Activated CD4-positive, alpha-beta T cell treated with anti-CD3 and anti-CD28 coated beads, Interleukin-2, amount 10 ng/mL, durations not matched to agents 7 days and 5 days (primary cell): Measurements from ENCODE around the gene TBC1D2. TPM values are rescaled to one million over a fixed set of nuclear protein-coding genes. Genes with fewer than 3 reads are reported as not detected.

ENCODE experiments used
- CTCF ChIA-PET: fragments of 350-600 bp; sonication (Branson Sonifier 250); formaldehyde crosslinking; loops from one replicate; lab custom pipeline; 2021; ENCODE audit warnings: antibody characterized with exemption; lab: Charles Lee
- POLR2A ChIA-PET: fragments of 350-600 bp; sonication (Branson Sonifier 250); formaldehyde crosslinking; loops from one replicate; lab custom pipeline; 2021; ENCODE audit warnings: antibody characterized with exemption; lab: Charles Lee
- DNase-seq: peaks from one replicate; pipeline ENCODE4 v3.0.0-alpha.2; 2020
- H3K27ac Mint-ChIP-seq: one replicate; pipeline ENCODE4 v1.8.0; 2021; ENCODE audit warnings: mild to moderate bottlenecking, moderate library complexity, mixed read lengths
- H3K27me3 Mint-ChIP-seq: one replicate; pipeline ENCODE4 v1.8.0; 2021; ENCODE audit warnings: mixed read lengths
- H3K36me3 Mint-ChIP-seq: one replicate; pipeline ENCODE4 v1.8.0; 2021; ENCODE audit warnings: low read depth, mixed read lengths
- H3K4me1 Mint-ChIP-seq: one replicate; pipeline ENCODE4 v1.8.0; 2021; ENCODE audit warnings: mixed read lengths
- H3K4me3 Mint-ChIP-seq: one replicate; pipeline ENCODE4 v1.8.0; 2021; ENCODE audit warnings: mild to moderate bottlenecking, moderate library complexity, mixed read lengths
- H3K9me3 Mint-ChIP-seq: one replicate; pipeline ENCODE4 v1.8.0; 2021; ENCODE audit warnings: mixed read lengths
- total RNA-seq, 2 experiments: library from RNA; stranded (reverse); gene quantifications; one replicate each; pipeline ENCODE4 v1.2.3, GENCODE V29; 2021

TBC1D2 gene
- total RNA-seq, 2 experiments from 2014 or later, result 8.3 to 8.7 TPM

DNA sequence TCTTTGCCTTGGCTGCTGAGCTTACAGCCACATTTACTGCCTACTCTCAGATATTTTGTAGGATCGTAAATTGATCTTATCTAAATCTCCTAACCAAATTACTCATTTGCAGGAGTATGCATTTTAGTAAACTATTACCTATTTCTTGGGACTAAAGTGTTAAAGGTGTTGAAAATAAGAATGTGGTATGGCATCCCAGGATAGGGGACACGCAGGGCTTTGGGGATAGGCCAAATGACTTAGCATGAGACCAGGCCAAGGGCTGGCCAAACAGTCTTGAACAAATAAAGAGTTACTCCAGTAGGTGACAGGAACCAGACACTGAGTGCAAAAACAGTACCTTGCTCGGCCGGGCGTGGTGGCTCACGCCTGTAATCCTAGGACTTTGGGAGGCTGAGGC is 25.1 kb downstream of the TBC1D2 start:
- no peaks in the 10 kb centered on the region for H3K9me3 Mint-ChIP-seq
- H3K27ac Mint-ChIP-seq, result no peak overlapping the region
- no peak for DNase-seq
- H3K36me3 Mint-ChIP-seq, result peaks cover 2% of the 10 kb centered on the region
- ChIA-PET CTCF (interaction anchor here (1.3 to 1.4 kb wide), 2 partner anchors 11 kb away, joined by 3 to 4 read pairs; no protein-coding TSS in a partner anchor), POLR2A (no interaction called here)
- H3K27me3 Mint-ChIP-seq, result no peaks in the 10 kb centered on the region
- no peak overlapping the region for H3K4me3 Mint-ChIP-seq
- no peaks in the 10 kb centered on the region for H3K4me1 Mint-ChIP-seq

DNA sequence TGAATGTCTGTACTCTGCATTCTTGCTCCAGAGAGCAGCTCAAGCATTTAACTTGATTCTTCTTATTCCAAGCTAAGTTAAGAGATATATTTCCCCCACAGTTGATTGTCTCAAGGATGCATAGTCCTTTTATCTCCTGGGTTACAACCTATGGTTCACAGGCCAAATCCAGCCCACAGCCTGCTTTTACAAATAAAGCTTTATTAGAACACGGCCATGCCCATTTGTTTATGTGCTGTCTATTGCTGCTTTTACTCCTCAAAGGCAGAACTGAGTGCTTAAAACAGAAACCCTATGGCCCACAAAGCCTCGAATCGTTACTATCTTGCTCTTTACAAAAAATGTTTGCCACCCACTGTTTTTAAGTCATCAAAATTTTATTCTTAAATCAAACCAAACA is 25.8 kb downstream of the TBC1D2 start:
- no peak for DNase-seq
- H3K36me3 Mint-ChIP-seq, result peaks cover 2% of the 10 kb centered on the region
- ChIA-PET CTCF (interaction anchor here (1.3 kb wide), 1 partner anchor 11 kb away, joined by 3 read pairs; no protein-coding TSS in a partner anchor), POLR2A (no interaction called here)
- H3K9me3 Mint-ChIP-seq, result no peaks in the 10 kb centered on the region
- H3K27ac Mint-ChIP-seq, result no peak overlapping the region
- no peaks in the 10 kb centered on the region for H3K4me1 Mint-ChIP-seq
- H3K4me3 Mint-ChIP-seq, result no peak overlapping the region
- no peaks in the 10 kb centered on the region for H3K27me3 Mint-ChIP-seq

DNA sequence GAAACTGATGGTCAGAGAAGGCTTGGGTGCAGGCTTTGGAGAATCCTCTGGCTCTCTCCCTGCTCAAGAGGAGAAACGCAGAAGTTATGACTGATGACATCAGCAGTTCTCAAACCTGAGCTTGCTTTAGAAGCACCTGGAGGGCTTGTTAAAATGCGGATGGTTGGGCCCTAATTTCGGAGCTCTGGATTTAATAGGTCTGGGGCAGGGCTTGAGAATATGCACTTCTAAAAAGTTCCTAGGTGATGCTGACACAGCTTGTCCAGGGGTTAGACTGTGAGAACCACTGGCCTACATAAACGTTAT is 26.4 kb downstream of the TBC1D2 start:
- Mint-ChIP-seq H3K27me3 (no peaks in the 10 kb centered on the region), H3K9me3 (no peaks in the 10 kb centered on the region), H3K4me1 (no peaks in the 10 kb centered on the region)

DNA sequence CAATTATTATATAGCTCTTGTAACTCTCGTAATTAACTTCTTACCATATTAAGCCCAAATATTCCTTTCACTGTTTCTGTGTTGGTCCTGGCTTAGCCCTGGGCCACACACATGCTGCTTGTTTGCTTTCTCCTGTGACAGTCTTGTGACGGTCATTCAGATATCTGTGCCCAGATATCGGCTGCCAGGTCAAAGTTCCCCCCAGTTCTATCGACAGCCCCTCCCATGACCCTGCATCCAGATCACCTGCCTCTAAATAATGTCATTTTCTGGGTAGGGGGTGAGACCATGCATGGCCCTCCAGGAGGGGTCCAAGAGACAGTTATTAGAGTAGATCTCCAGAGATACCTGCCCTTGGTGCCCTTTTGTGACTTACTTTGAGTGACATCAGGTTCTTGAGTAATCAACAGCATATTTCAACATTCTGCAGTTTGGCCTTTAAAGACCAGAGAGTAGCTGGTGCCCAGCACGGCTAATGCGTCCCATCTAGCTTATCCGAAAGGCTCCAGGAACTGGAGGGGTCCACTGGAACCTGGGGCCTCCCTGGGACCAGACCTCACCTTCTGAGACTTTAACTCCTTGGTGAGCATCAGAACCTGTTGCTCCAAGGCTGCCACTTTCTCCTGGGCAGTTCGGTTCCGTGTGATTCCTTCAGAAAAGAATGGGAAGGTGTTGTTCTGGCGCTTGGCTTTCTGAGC is 26.9 kb downstream of the TBC1D2 start:
- Mint-ChIP-seq H3K27me3 (no peaks in the 10 kb centered on the region), H3K36me3 (peaks cover 2% of the 10 kb centered on the region)
- POLR2A ChIA-PET, result no interaction called here

More for the DNA sequence above, 26.4 kb downstream of the TBC1D2 start:
- DNase-seq, result no peak
- Mint-ChIP-seq H3K36me3 (peaks cover 2% of the 10 kb centered on the region), H3K27ac (no peak overlapping the region), H3K4me3 (no peak overlapping the region)
- ChIA-PET CTCF (interaction anchor here (0.7 to 1.3 kb wide), 2 partner anchors 10 to 19 kb away, joined by 3 read pairs; no protein-coding TSS in a partner anchor), POLR2A (no interaction called here)

DNA sequence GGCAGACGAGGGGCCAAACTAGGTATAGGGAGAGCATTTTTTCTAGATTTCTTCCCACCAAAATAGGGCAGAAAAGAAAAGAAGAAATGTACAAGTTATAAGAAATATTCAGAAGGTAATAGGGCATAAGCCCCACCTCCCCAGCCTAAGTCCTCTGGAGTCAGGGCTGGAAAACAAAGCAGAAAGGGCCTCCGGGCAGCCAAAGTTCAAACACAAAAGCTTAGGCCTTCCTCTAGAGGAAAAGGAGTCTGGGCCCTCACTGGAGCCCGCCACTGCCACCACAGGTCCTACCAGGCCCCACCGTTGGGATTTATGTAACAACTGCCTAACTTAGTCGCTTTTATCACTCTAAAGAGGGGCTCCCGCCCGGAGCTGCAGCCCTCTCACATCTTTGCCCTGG is 27.6 kb downstream of the TBC1D2 start:
- Mint-ChIP-seq H3K9me3 (no peaks in the 10 kb centered on the region), H3K4me3 (no peak overlapping the region), H3K4me1 (peaks cover 5% of the 10 kb centered on the region), H3K27me3 (no peaks in the 10 kb centered on the region), H3K27ac (no peak overlapping the region), H3K36me3 (peaks cover 2% of the 10 kb centered on the region)
- no peak for DNase-seq
- ChIA-PET CTCF (interaction anchor here (1.1 kb wide), 1 partner anchor 11 kb away, joined by 3 read pairs; no protein-coding TSS in a partner anchor), POLR2A (no interaction called here)

More for the DNA sequence above, 26.9 kb downstream of the TBC1D2 start:
- no peak for DNase-seq
- no peaks in the 10 kb centered on the region for H3K9me3 Mint-ChIP-seq
- CTCF ChIA-PET, result interaction anchor here (0.7 kb wide), 1 partner anchor 19 kb away, joined by 3 read pairs; no protein-coding TSS in a partner anchor
- H3K27ac Mint-ChIP-seq, result no peak overlapping the region
- H3K4me3 Mint-ChIP-seq, result no peak overlapping the region
- H3K4me1 Mint-ChIP-seq, result no peaks in the 10 kb centered on the region

DNA sequence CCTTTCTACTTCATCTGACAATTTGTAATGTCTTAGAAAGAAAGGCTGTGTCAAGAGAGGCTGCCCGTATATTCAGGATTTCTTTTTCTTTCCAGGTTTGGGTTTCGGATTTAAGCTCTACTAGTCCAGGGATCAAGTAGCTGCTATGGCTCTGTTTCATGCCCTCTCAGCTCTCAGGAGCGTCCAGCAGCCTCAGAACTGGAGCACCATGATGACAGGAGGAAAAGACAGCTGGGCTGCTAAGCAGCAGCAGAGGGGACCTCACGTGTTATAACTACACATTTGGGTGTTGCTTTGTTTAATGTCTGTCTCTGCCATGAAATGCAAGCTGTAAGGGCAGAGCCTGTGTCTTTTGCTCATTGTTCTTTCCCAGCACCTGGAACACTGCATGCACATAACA is 28.5 kb downstream of the TBC1D2 start:
- DNase-seq, result no peak
- ChIA-PET CTCF (interaction anchor here (1.1 kb wide), 1 partner anchor 12 kb away, joined by 3 read pairs; no protein-coding TSS in a partner anchor), POLR2A (no interaction called here)
- H3K4me1 Mint-ChIP-seq, result peaks cover 6% of the 10 kb centered on the region
- no peaks in the 10 kb centered on the region for H3K27me3 Mint-ChIP-seq
- H3K9me3 Mint-ChIP-seq, result no peaks in the 10 kb centered on the region
- H3K4me3 Mint-ChIP-seq, result no peak overlapping the region
- peaks cover 2% of the 10 kb centered on the region for H3K36me3 Mint-ChIP-seq
- H3K27ac Mint-ChIP-seq, result no peak overlapping the region

DNA sequence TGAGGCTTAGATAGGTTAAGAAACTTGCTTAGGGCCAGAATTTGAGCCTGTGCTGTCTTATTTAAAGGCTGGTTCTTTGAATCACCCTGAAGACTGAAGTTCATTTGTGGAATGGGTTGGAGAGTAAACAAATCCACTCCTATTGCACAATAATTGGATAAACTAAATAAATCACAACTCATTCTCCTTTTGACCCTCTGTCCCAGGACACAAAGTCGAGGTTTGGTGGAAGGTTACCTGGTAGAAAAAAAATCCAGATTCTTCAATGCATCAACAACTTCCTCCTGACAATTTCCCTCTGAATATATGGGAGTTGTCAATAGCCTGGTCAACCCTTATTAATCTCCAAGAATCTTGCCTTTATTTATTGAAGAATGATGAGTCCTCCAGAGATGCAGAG is 28.9 kb downstream of the TBC1D2 start:
- no peaks in the 10 kb centered on the region for H3K36me3 Mint-ChIP-seq
- no peaks in the 10 kb centered on the region for H3K9me3 Mint-ChIP-seq
- POLR2A ChIA-PET, result no interaction called here
- CTCF ChIA-PET, result no interaction called here
- H3K27me3 Mint-ChIP-seq, result no peaks in the 10 kb centered on the region
- peaks cover 6% of the 10 kb centered on the region for H3K4me1 Mint-ChIP-seq
- no peak overlapping the region for H3K27ac Mint-ChIP-seq
- no peak overlapping the region for H3K4me3 Mint-ChIP-seq
- no peak for DNase-seq

DNA sequence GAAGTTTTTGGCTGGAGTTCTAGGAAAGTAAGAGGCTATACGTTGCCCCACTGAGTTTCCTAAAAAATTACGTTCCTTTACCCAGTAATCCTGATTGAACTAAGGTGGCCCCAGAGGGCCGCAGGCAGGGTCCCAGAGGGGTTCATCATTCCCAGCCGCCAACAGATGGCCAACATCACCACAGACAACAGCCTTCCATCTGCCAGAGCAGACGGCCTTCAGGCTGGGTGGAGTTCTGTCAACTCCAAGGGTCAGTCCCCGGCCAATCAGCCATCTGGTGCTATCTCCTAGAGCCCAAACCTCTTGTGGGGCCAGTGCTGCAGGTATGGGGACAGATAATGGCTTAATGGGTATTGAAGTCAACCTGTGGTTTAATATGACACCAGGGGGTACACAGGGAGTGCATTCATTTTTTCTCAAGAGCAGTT is 30.4 kb downstream of the TBC1D2 start:
- DNase-seq, result no peak
- Mint-ChIP-seq H3K9me3 (no peaks in the 10 kb centered on the region), H3K27me3 (no peaks in the 10 kb centered on the region), H3K36me3 (no peaks in the 10 kb centered on the region), H3K27ac (no peak overlapping the region), H3K4me1 (peaks cover 6% of the 10 kb centered on the region), H3K4me3 (no peak overlapping the region)
- POLR2A ChIA-PET, result no interaction called here
- CTCF ChIA-PET, result no interaction called here

DNA sequence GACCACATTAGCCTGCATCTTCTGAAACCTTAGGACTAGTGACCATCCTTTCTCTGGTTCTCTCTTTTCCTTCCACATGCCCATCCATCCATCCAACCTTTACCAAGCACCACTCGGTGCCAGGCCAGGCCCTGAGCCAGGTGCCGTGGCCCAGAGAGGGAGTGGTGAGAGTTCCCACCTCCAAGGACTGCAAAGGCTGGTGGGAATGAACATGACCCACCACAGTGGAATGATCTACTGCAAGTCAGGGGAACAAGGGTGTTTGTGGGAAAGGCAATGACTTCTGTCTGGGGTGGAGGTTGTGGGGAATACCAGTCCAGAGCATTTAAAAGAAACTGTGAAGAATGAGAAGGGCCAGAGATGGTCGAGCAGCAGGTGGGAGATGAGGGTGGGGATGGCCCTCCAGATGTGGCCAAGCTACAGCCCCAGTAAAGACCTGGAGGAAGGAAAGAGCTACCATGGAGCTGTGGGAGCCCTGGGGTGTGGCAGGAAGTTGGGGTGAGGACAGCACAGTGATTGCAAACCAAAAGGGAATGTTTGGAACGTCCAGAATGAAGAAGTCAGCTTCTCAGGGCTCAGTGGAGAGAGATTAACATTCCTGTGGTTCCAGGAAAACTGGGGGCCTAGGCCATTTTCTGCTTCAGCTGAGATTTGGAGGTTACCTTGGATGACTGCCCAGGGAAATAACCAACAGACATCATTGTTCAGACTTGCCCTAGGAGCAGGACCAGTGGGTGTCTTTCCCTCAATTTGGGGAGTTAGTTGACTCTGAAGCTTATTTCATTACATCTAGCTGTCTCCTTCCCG is 32.4 kb downstream of the TBC1D2 start:
- ChIA-PET CTCF (interaction anchor here (0.6 to 1.2 kb wide), 3 partner anchors 12 to 26 kb away, joined by 3 to 6 read pairs (median 3); no protein-coding TSS in a partner anchor), POLR2A (no interaction called here)
- Mint-ChIP-seq H3K27ac (no peak overlapping the region), H3K4me1 (peaks cover 6% of the 10 kb centered on the region), H3K36me3 (no peaks in the 10 kb centered on the region), H3K4me3 (no peak overlapping the region), H3K27me3 (no peaks in the 10 kb centered on the region), H3K9me3 (no peaks in the 10 kb centered on the region)
- no peak for DNase-seq

DNA sequence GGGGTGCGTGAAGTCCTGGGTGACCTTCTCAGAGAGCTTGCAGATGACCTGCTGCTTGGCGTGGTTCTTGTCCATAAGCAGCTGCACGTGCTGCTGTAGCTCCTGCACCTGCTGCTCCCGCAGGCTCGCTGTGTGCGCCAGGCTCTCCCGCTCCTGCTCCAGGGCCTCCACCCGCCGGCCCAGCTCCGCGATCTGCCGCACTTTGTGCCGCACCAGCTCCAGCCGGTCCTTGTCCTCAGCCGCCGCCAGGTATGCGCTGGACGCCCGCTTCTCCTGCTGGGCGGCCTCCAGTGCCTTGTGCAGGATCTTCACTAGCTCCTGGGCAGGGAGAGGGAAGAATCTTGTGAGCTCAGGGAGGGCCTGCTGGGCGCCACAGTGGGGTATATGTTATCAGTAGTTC is 34.5 kb downstream of the TBC1D2 start:
- Mint-ChIP-seq H3K9me3 (no peaks in the 10 kb centered on the region), H3K27me3 (no peaks in the 10 kb centered on the region), H3K27ac (no peak overlapping the region), H3K4me1 (peaks cover 6% of the 10 kb centered on the region), H3K4me3 (no peak overlapping the region), H3K36me3 (no peaks in the 10 kb centered on the region)
- no peak for DNase-seq
- CTCF ChIA-PET, result interaction anchor here (0.6 to 1.4 kb wide), 6 partner anchors 12 to 587 kb away, joined by 3 to 6 read pairs (median 3); partner anchors contain the start of genes NCBP1 and TSTD2
- POLR2A ChIA-PET, result no interaction called here

DNA sequence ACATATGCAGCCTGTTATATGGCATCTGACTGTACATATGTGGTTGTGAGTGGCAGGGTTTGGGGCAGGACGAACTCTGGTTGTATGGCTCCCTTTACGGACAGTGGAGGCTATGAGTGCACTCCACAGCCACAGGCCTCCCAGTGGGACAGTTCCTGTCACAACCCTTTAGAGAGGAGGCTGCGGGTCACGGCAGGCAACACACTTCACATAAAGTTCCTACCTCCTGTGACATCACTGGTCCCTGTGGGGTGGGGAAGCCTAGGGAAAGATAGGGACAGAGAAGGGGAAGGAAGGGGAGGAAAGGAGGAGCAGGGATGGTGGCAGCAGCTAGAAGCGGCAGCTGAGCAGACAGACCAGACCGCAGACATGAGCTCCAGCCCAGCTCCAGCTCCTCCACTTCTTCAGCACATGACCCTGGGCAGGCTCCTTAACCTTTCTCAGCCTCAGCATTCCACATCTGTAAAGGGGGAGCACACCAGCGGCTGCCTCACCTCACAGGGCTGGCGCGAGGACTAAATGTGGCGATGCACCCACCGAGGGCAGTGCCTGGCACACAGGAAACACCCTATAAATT is 35.6 kb downstream of the TBC1D2 start:
- H3K27me3 Mint-ChIP-seq, result no peaks in the 10 kb centered on the region
- no peaks in the 10 kb centered on the region for H3K36me3 Mint-ChIP-seq
- ChIA-PET POLR2A (no interaction called here), CTCF (interaction anchor here (1.0 kb wide), 1 partner anchor 14 kb away, joined by 6 read pairs; no protein-coding TSS in a partner anchor)
- DNase-seq, result no peak
- no peak overlapping the region for H3K27ac Mint-ChIP-seq
- no peaks in the 10 kb centered on the region for H3K9me3 Mint-ChIP-seq
- no peak overlapping the region for H3K4me3 Mint-ChIP-seq
- peaks cover 6% of the 10 kb centered on the region for H3K4me1 Mint-ChIP-seq

DNA sequence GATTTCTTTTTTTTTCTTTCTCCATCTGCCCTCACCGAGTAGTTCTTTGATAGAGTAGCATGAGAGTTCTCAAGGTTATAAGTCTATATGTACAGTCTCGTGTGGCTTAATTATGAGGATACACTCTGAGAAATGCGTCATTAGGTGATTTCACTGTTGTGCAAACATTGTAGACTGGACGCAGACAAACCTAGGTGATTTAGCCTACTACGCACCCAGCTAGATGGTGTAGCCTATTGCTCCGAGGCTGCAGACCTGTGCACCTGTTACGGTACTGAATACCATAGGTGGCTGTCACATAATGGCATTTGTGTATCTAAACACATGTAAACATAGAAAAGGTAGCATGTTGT is 36.1 kb downstream of the TBC1D2 start:
- Mint-ChIP-seq H3K9me3 (no peaks in the 10 kb centered on the region), H3K27ac (no peak overlapping the region), H3K36me3 (no peaks in the 10 kb centered on the region), H3K4me3 (no peak overlapping the region), H3K27me3 (no peaks in the 10 kb centered on the region), H3K4me1 (peaks cover 6% of the 10 kb centered on the region)
- CTCF ChIA-PET, result interaction anchor here (0.5 to 1.1 kb wide), 2 partner anchors 10 to 16 kb away, joined by 3 to 4 read pairs; no protein-coding TSS in a partner anchor
- POLR2A ChIA-PET, result no interaction called here
- no peak for DNase-seq
